ENCODE measurements around the gene ARHGDIA. TPM values are rescaled to one million over a fixed set of nuclear protein-coding genes. Genes with fewer than 3 reads are reported as not detected.
"Not testable (repeated sequence)": the region's sequence is repeated elsewhere in the genome, so short reads cannot be mapped to it uniquely, and the experiment has no call there.

The ARHGDIA gene
- total RNA-seq, 1 experiment from 2014 or later: 185 TPM

DNA sequence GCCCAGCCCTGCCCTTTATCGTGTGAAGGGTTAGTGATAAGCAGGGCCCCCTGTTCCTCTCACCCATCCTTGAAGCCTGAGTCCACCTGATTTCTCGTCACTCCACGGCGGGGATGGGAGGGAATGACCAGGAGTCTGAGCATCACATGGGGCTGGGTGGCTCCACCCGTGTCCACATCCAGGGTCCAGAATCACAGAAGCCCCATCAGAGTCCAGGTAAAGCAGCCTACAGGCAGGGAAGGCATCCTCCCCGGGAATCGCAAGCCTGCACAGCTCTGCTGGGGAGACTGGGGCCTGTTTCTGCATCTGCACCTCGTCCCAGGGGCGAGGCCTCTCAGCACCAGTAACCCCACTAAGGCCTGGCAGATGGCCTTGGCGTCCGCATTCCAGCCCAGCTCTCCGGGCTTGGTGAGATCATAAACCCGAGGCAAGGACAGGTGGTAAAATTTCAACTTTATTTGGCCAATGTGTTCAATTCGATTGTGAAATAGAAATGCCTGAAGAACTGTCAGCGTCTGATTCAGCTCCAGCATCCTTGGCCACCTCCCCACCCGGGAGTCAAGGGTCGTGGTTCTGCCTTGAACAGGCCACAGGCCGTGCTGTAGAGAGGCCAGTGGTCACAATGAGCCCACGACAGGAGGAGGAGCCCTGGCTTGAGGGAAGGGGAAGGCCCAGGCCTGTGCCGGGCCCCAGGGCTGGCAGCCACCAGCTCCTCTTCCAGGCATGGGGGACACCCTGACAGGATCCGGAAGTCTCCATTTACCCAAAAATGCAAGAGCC lies 28.2 kb downstream of the ARHGDIA start:
- H3K9me3 ChIP-seq: no peaks in the 10 kb centered on the region
- peak; percentile 41 for DNase-seq
- peaks cover 56% of the 10 kb centered on the region for H3K36me3 ChIP-seq
- no peaks in the 10 kb centered on the region for H3K27me3 ChIP-seq
- no peak overlapping the region for H3K4me3 ChIP-seq

GRCh38 chr17:81842378-81842724 lies 28.8 kb downstream of the ARHGDIA start:
- H3K4me3 ChIP-seq: no peak overlapping the region
- H3K27me3 ChIP-seq: no peaks in the 10 kb centered on the region
- H3K36me3 ChIP-seq: peaks cover 50% of the 10 kb centered on the region
- no peak for DNase-seq
- H3K9me3 ChIP-seq: no peaks in the 10 kb centered on the region

GRCh38 chr17:81841866-81842265 lies 29.3 kb downstream of the ARHGDIA start:
- Histone ChIP-seq H3K27me3 (no peaks in the 10 kb centered on the region), H3K36me3 (peaks cover 45% of the 10 kb centered on the region), H3K4me3 (no peak overlapping the region), H3K9me3 (no peaks in the 10 kb centered on the region)
- DNase-seq: no peak

- H3K36me3 ChIP-seq: peaks cover 37% of the 10 kb centered on the region
- no peaks in the 10 kb centered on the region for H3K9me3 ChIP-seq
- no peak for DNase-seq
- no peaks in the 10 kb centered on the region for H3K27me3 ChIP-seq
- H3K4me3 ChIP-seq: no peak overlapping the region
These were observed 30.0 kb downstream of the ARHGDIA start for GRCh38 chr17:81840826-81841778.

DNA sequence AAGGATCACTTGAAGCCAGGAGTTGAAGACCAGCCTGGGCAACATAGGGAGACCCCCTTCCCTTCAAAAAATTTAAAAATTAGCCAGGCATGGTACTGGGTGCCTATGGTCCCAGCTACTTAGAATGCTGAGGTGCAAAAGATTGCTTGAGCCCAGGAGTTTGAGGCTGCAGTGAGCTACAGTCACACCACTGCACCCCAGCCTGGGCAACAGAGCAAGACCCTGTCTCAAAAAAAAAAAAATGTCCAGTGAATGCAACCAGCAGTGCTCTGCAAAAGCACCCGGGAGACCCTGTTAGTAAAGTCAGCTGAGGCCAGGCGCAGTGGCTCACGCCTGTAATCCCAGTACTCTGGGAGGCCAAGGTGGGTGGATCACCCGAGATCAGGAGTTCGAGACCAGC lies 31.1 kb downstream of the ARHGDIA start:
- H3K9me3 ChIP-seq, DNase-seq, H3K4me3 ChIP-seq, H3K27me3 ChIP-seq: not testable (repeated sequence)
- peaks cover 27% of the 10 kb centered on the region for H3K36me3 ChIP-seq

DNA sequence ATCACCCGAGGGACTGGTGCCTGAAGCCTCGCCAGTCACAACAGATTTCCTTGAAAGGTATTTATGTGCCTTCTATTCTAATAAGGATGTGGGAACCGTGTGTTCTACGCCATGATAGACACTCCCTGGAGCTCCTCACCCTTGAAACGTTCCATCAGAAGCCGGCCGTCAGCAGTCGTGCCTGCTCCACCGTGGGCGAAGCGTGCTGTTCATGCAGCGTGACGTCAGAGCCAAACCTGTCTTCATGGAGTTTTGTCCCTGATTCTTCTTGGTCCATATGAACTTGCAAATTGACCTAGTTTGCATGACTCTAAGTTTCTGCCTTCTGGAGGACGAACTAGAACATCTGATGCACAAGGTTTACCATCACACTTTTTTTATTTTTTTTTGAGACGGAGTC lies 31.8 kb downstream of the ARHGDIA start:
- DNase-seq: no peak
- no peaks in the 10 kb centered on the region for H3K9me3 ChIP-seq
- no peaks in the 10 kb centered on the region for H3K27me3 ChIP-seq
- peaks cover 21% of the 10 kb centered on the region for H3K36me3 ChIP-seq
- H3K4me3 ChIP-seq: no peak overlapping the region

DNA sequence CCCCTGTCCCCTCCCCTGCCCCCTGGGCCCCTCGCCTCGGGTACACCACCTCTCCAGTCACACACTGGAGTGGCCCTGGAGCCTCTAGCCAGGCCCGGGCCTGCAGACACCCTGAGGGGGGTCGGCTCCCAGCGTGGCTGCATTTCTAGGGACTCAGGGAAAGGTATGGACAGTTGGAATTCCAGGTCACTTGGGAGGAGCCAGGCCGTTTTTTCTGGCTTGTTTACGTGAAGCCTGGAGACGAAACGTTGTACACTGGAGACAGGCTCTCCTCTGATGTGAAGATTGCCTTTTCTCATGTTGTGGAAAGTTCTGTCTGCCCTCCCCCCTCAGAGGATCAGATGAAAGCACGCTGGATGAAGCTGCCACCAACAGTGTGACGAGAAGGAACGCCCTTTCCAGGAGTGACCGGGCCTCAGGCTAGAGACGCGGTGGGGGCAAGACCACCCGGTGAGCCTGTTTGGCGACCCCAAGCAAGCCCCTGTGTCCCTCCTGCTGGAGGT lies 32.3 kb downstream of the ARHGDIA start:
- Histone ChIP-seq H3K36me3 (peaks cover 16% of the 10 kb centered on the region), H3K27me3 (no peaks in the 10 kb centered on the region), H3K9me3 (no peaks in the 10 kb centered on the region), H3K4me3 (no peak overlapping the region)
- DNase-seq: no peak

DNA sequence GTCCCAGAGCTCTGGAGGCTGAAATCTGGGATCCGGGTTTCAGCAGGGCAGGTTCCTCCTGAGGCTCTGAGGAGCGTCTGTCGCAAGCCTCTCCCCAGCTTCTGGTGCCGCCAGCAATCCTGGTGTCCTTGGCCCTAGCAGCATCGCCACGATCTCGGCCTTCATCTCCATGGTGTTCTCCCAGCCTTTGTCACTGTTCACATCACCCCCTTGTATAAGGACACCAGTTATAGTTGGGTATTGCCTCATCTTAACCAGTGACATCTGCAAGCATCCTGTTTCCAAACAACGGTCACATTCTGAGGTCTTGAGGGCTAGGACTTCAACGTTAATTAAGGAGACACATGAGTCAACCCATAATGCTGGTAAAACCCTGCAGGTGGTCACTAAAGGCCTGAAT lies 33.5 kb downstream of the ARHGDIA start:
- H3K27me3 ChIP-seq: no peaks in the 10 kb centered on the region
- no peaks in the 10 kb centered on the region for H3K9me3 ChIP-seq
- no peak for DNase-seq
- peaks cover 7% of the 10 kb centered on the region for H3K36me3 ChIP-seq
- no peak overlapping the region for H3K4me3 ChIP-seq

GRCh38 chr17:81834831-81835267 lies 36.3 kb downstream of the ARHGDIA start, which contains the start of gene PPP1R27:
Gene PPP1R27 (minus strand): TSS chr17:81835050. CDS start chr17:81834953, 97 bp downstream.
- DNase-seq: no peak
- 0 out of 2 replicates have a peak, but pooled peaks cover 4% of the 10 kb centered on the region for H3K36me3 ChIP-seq
- H3K27me3 ChIP-seq: no peaks in the 10 kb centered on the region
- no peaks in the 10 kb centered on the region for H3K9me3 ChIP-seq
- H3K4me3 ChIP-seq: peak within 1 kb of the TSS; percentile 99

DNA sequence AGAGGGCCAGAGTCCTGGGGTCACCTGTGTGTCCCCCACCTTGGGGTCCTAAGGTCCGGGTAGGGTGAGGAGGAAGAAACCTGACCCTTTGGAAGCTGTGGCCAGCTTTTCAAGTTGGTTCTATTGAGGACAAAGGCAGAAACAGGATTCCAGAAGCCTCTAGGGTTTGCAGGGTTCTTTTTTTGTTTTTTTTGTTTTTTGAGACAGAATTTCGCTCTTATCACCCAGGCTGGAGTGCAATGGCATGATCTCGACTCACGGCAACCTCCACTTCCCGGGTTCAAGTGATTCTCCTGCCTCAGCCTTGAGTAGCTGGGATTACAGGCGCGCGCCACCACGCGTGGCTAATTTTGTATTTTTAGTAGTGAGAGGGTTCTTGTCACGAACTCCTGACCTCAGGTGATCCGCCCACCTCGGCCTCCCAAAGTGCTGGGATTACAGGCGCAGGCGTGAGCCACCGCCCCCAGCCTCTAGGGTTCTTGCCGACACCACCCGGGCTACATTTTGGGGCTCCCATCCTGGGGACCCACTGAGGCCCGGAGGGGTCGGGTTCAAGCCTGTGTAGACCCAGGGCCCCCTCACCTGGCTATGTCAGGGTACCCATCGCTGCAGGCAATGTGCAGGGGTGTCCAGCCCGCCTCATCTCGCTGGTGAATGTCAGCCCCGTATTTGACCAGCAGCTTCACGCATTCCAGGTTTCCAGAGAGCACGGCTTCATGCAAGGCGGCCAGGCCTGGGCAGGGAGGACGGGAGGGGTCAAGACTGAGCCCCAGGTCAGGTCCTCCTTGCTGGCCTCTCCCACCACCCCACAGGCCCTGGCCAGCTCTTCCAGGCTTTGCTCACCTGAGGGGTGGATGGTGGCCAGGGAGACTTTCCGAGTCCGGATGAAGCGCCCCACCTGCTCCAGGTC lies 37.0 kb downstream of the ARHGDIA start:
- H3K36me3 ChIP-seq: 0 out of 2 replicates have a peak, but pooled peaks cover 4% of the 10 kb centered on the region
- H3K9me3 ChIP-seq: no peaks in the 10 kb centered on the region

GRCh38 chr17:81833160-81833920 lies 37.8 kb downstream of the ARHGDIA start, which contains the start of gene MCRIP1:
Gene MCRIP1 (minus strand): TSS chr17:81833291. CDS start chr17:81824506, 8,785 bp downstream.
- peak; percentile 98 for DNase-seq
- no peaks in the 10 kb centered on the region for H3K27me3 ChIP-seq
- no peaks in the 10 kb centered on the region for H3K9me3 ChIP-seq
- H3K4me3 ChIP-seq: peak within 1 kb of the TSS; percentile 99
- H3K36me3 ChIP-seq: 0 out of 2 replicates have a peak, but pooled peaks cover 4% of the 10 kb centered on the region

More for the DNA sequence above, 37.0 kb downstream of the ARHGDIA start:
- Histone ChIP-seq H3K4me3 (peak overlapping the region; percentile 99), H3K27me3 (no peaks in the 10 kb centered on the region)
- DNase-seq: no peak

DNA sequence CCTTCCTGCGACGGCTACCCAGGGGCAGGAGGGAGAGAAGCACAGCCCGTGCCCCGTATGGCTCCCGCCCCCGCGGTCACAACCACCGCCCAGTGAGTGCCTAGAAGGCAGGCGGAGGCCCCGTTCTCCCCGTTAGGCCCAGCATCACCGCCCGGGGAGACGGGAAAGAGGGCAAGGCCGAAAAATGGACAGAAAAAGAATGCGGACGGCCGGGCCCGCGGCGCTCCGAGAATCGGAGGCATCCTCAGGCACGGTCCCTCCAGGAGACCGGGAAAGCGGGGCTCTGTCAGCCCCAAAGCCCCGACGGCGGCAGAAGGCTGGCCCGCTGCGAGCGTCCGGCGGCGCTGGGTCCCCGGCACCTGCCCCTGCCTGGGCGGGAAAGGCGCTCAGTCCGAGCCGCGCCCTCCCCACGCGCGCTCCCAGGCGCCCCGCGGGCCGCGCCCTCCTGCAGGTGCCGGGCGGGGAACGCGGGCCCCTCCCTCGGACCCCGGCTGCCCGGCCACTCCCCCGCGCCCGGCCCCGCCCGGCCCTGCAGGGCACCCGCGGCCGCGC lies 38.5 kb downstream of the ARHGDIA start:
- DNase-seq: no peak
- Histone ChIP-seq H3K36me3 (0 out of 2 replicates have a peak, but pooled peaks cover 4% of the 10 kb centered on the region), H3K27me3 (no peaks in the 10 kb centered on the region), H3K4me3 (peak overlapping the region; percentile 73), H3K9me3 (no peaks in the 10 kb centered on the region)

DNA sequence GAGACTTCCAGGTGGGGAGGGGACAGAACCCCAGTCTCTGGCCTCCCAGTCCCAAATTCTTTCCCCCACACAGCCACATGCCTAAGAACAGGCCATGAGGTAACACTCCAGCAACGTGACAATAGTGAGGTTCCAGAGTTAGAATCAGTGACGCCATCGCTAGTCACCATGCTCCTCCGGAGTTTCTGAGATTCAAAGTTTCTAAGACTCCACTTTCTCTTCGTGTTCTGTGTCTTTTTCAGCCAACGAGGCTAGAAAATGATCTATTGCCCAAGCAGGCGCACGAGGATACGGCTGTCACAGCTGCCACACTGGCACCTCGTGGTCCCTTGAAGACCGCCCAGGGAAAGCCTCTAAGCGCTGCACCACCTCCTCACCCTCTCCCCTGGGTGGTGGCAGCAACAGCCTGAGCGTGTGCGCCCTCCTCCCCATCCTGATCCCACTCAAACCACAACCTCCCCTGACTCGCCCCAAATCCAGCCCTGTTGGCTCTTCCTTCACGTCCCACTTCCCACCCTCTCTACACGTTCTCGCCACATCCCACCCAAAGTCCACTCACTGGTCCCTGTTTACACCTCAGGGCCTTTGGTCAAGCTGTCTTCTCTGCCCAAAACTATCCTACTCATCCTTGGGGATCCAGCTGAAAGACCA lies 39.1 kb downstream of the ARHGDIA start:
- Histone ChIP-seq H3K36me3 (0 out of 2 replicates have a peak, but pooled peaks cover 4% of the 10 kb centered on the region), H3K4me3 (peak overlapping the region; percentile 73), H3K27me3 (no peaks in the 10 kb centered on the region), H3K9me3 (no peaks in the 10 kb centered on the region)
- DNase-seq: no peak

DNA sequence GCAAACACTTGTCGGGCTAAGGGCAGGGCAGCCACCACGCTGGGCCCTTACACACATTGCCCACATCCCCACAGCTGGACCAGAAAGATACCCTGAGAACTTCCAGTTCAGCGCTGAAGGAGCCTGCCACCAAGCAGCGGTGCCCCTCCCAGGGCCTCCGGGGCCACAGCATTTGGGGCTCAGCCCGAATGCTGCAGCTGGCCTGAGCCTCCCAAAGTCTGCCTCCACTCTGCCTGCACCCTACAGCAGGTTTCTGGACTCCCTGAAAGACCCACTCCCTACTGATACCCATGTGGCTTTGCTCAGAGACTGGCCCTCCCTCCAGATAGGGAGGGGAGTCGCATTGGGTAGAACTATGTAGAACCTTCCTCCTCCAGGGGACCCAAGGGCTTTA lies 39.6 kb downstream of the ARHGDIA start:
- H3K4me3 ChIP-seq: no peak overlapping the region
- 0 out of 2 replicates have a peak, but pooled peaks cover 4% of the 10 kb centered on the region for H3K36me3 ChIP-seq
- no peaks in the 10 kb centered on the region for H3K27me3 ChIP-seq
- DNase-seq: no peak
- H3K9me3 ChIP-seq: no peaks in the 10 kb centered on the region

DNA sequence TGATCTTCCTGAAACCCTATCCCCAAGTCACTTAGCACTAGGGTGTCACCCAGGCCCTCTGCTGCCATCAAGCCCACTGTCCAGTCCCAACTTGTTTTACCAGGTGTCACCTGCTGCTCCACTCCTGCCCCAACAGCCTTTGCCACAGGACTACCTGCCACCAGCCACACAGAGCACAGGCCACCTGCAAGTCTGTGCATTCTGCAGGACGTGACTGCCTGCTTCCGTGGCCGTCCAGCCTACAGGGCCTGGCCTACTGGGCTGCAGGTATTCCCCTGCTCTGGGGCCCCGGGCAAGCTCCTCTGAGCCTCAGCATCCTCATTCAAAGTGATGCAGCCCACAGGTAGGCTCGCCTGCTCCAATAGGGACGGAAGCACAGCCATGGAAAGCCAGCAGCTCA lies 41.3 kb downstream of the ARHGDIA start:
- DNase-seq: no peak
- H3K4me3 ChIP-seq: no peak overlapping the region
- no peaks in the 10 kb centered on the region for H3K9me3 ChIP-seq
- 0 out of 2 replicates have a peak, but pooled peaks cover 4% of the 10 kb centered on the region for H3K36me3 ChIP-seq
- no peaks in the 10 kb centered on the region for H3K27me3 ChIP-seq
